Subcutaneous abdominal adipose tissue (tissue), 5 donors: ENCODE data around the gene PRAF2.

Experiments
- H3K27ac ChIP-seq: one replicate; pipeline ENCODE4 v1.7.0; 2013; ENCODE audit warnings: low read depth, mild to moderate bottlenecking, inconsistent platforms, low read length, moderate library complexity
- H3K27me3 ChIP-seq, 5 donors: one replicate each; pipeline ENCODE4 v1.7.0; 2013; ENCODE audit warnings: low read length in 5 of 5, inconsistent platforms in 1 of 5; ENCODE audit not compliant: control insufficient read depth in 5 of 5, insufficient read depth in 4 of 5
- H3K36me3 ChIP-seq, 5 donors: one replicate each; pipeline ENCODE4 v1.7.0; 2013; ENCODE audit warnings: low read length in 5 of 5; ENCODE audit not compliant: control insufficient read depth in 5 of 5, insufficient read depth in 5 of 5
- H3K4me1 ChIP-seq, 5 donors: one replicate each; pipeline ENCODE4 v1.7.0; 2013; ENCODE audit warnings: low read length in 5 of 5, mild to moderate bottlenecking in 3 of 5, moderate library complexity in 1 of 5; ENCODE audit not compliant: control insufficient read depth in 5 of 5, insufficient read depth in 5 of 5
- H3K4me3 ChIP-seq, 5 donors: one replicate each; pipeline ENCODE4 v1.7.0; 2013; ENCODE audit warnings: low read length in 5 of 5, low read depth in 1 of 5
- H3K9ac ChIP-seq, 5 donors: one replicate each; pipeline ENCODE4 v1.7.0; 2013; ENCODE audit warnings: low read length in 5 of 5, mild to moderate bottlenecking in 4 of 5, moderate library complexity in 3 of 5
- H3K9me3 ChIP-seq, 5 donors: one replicate each; pipeline ENCODE4 v1.7.0; 2013; ENCODE audit warnings: low read length in 5 of 5; ENCODE audit not compliant: control insufficient read depth in 5 of 5
- donor health status: healthy.
- donor health status: healthy.
- donor health status: healthy.
- donor health status: healthy.
- donor health status: healthy.

The PRAF2 gene, protein sequence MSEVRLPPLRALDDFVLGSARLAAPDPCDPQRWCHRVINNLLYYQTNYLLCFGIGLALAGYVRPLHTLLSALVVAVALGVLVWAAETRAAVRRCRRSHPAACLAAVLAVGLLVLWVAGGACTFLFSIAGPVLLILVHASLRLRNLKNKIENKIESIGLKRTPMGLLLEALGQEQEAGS

DNA sequence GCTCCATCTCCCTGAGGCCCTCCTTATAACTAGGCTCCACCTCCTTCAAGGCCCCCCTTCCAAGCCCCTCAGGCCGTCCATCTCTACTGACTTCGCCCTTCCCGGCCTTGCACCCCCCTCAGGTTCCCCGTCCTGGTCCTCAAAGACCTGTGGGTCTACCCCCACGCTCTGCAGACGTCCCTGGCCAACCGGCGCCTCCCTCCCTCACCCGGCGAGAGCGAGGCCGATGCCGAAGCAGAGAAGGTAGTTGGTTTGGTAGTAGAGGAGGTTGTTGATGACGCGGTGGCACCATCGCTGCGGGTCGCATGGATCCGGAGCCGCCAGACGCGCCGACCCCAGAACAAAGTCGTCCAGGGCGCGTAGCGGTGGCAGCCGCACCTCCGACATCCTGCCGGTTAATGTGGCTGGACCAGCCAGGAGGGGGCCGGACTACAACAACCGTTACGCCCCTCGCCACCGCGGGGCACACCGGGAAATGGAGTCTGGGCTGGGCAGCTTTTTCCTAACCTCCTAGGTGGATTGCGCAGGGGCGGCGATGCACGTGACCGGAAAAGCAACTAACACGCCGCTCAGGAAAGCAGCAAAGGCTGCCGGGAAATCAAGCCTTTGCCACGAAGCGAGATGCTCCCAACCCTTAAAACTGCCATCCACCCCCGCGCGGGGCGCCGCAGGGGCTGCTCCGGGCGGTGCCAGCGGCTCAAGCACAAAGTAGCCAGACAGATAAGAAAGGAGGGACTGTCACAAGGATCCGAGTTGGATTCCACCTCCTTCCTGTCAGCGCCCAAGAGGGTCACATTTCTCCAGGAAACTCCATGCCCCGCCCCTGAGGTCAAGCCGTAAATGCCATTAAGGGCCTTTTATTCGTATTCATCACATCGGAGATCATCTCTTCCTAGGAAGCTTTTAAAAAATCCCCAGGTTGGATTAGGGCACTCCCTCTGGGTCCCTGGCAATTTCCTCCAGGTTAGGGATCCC is at the start of gene PRAF2:
PRAF2 (minus strand) TSS at position 402 of the 975 bp plus-strand sequence; CDS start at position 387, 15 bp downstream.
- H3K27ac ChIP-seq: peak within 1 kb of the TSS; percentile 46
- peak within 1 kb of the TSS; percentile 54 to 67 (median 58) for H3K4me3 ChIP-seq
- peaks cover 2 to 33% (median 19%) of the 10 kb centered on the region in 5 donors for H3K4me1 ChIP-seq
- H3K27me3 ChIP-seq: peaks cover 0 to 3% (median 0%) of the 10 kb centered on the region in 5 donors
- H3K9me3 ChIP-seq: peaks cover 0 to 5% (median 0%) of the 10 kb centered on the region in 5 donors
- H3K36me3 ChIP-seq: peaks cover 0 to 30% (median 24%) of the 10 kb centered on the region in 5 donors
- H3K9ac ChIP-seq: peak within 1 kb of the TSS in 2 of 5 donors; percentile 62

- H3K9me3 ChIP-seq: peaks cover 0 to 4% (median 0%) of the 10 kb centered on the region in 5 donors
- H3K4me1 ChIP-seq: peaks cover 3 to 15% (median 11%) of the 10 kb centered on the region in 5 donors
- H3K27me3 ChIP-seq: peaks cover 0 to 7% (median 3%) of the 10 kb centered on the region in 5 donors
- peak overlapping the region; percentile 70 to 95 (median 79) for H3K4me3 ChIP-seq
- H3K9ac ChIP-seq: peak overlapping the region in 4 of 5 donors; percentile 83 to 92 (median 89)
- H3K36me3 ChIP-seq: peaks cover 0 to 27% (median 19%) of the 10 kb centered on the region in 5 donors
- peak overlapping the region; percentile 60 for H3K27ac ChIP-seq
These were observed 48.7 kb upstream of the PRAF2 start for GRCh38 chrX:49122499-49122898.

DNA sequence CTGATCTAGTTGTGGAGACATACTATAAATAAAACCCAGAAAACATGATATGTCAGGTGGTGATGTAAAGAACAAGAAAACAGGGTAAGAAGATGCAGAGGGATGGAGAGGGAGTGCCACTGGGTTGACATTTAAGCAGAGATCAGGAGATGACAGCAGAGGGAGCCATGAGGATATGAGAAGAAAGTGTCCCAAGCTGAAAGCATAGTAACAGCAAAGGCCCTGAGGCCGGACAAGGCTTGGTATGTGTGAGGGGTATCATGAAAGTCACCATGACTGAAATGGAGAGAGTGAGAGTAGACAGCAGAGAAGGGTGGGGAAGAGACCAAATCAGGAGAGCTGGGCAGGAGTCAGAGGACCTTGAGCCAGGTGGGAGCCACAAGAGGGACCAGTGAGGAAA is 46.3 kb upstream of the PRAF2 start:
- peaks cover 0 to 49% (median 41%) of the 10 kb centered on the region in 5 donors for H3K36me3 ChIP-seq

DNA sequence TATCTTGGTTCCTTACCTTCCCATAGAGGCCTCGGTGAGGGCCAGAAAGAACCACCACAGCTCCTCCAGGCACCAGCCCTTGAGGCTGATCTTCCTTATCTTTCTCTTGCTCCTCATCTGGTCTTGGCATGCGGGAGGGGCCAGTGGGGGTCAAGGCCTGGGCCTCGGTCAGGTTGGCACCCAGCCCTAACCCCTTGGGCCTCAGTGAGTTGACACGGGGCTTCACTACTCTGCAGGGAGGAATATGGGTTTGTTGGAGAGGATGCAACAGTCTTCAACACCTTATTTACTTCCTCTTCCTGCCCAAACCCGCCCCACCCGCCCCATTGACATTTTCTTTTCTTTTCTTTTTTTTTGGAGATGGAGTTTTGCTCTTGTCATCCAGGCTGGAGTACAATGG is 43.8 kb upstream of the PRAF2 start:
- Histone ChIP-seq H3K36me3 (peaks cover 3 to 63% (median 53%) of the 10 kb centered on the region in 5 donors), H3K4me1 (peaks cover 0 to 7% (median 5%) of the 10 kb centered on the region in 5 donors), H3K27me3 (peaks cover 0 to 8% (median 6%) of the 10 kb centered on the region in 5 donors)

More for the DNA sequence above, 46.3 kb upstream of the PRAF2 start:
- Histone ChIP-seq H3K9ac (no peak overlapping the region), H3K4me1 (peaks cover 3 to 15% (median 11%) of the 10 kb centered on the region in 5 donors), H3K27me3 (peaks cover 0 to 10% (median 3%) of the 10 kb centered on the region in 5 donors), H3K4me3 (no peak overlapping the region), H3K9me3 (peaks cover 0 to 4% (median 0%) of the 10 kb centered on the region in 5 donors), H3K27ac (no peak overlapping the region)

GRCh38 chrX:49116716-49117115 is 42.9 kb upstream of the PRAF2 start:
- Histone ChIP-seq H3K27ac (no peak overlapping the region), H3K4me1 (no peaks in the 10 kb centered on the region), H3K4me3 (no peak overlapping the region), H3K27me3 (peaks cover 0 to 9% (median 6%) of the 10 kb centered on the region in 5 donors), H3K36me3 (peaks cover 3 to 68% (median 54%) of the 10 kb centered on the region in 5 donors), H3K9me3 (peaks cover 0 to 3% (median 0%) of the 10 kb centered on the region in 5 donors), H3K9ac (no peak overlapping the region)

More for the DNA sequence above, 43.8 kb upstream of the PRAF2 start:
- Histone ChIP-seq H3K9me3 (peaks cover 0 to 3% (median 0%) of the 10 kb centered on the region in 5 donors), H3K27ac (no peak overlapping the region), H3K9ac (no peak overlapping the region), H3K4me3 (no peak overlapping the region)

GRCh38 chrX:49116076-49116475 is 42.3 kb upstream of the PRAF2 start:
- no peak overlapping the region for H3K4me3 ChIP-seq
- no peaks in the 10 kb centered on the region for H3K4me1 ChIP-seq
- no peak overlapping the region for H3K9ac ChIP-seq
- peaks cover 0 to 9% (median 6%) of the 10 kb centered on the region in 5 donors for H3K27me3 ChIP-seq
- H3K27ac ChIP-seq: no peak overlapping the region
- peaks cover 3 to 63% (median 51%) of the 10 kb centered on the region in 5 donors for H3K36me3 ChIP-seq
- H3K9me3 ChIP-seq: peaks cover 0 to 3% (median 0%) of the 10 kb centered on the region in 5 donors

- Histone ChIP-seq H3K27ac (no peak overlapping the region), H3K4me3 (no peak overlapping the region), H3K27me3 (peaks cover 0 to 7% (median 6%) of the 10 kb centered on the region in 5 donors), H3K9me3 (peaks cover 0 to 3% (median 0%) of the 10 kb centered on the region in 5 donors), H3K4me1 (no peaks in the 10 kb centered on the region), H3K9ac (no peak overlapping the region), H3K36me3 (peaks cover 3 to 46% (median 41%) of the 10 kb centered on the region in 5 donors)
These were observed 38.0 kb upstream of the PRAF2 start for GRCh38 chrX:49111791-49112190.

- Histone ChIP-seq H3K36me3 (peaks cover 3 to 32% (median 27%) of the 10 kb centered on the region in 5 donors), H3K27ac (no peak overlapping the region), H3K9ac (no peak overlapping the region), H3K4me1 (no peaks in the 10 kb centered on the region), H3K4me3 (no peak overlapping the region), H3K27me3 (peaks cover 0 to 7% (median 6%) of the 10 kb centered on the region in 5 donors), H3K9me3 (no peaks in the 10 kb centered on the region)
These were observed 36.6 kb upstream of the PRAF2 start for GRCh38 chrX:49110417-49110816.

GRCh38 chrX:49108641-49109040 is 34.8 kb upstream of the PRAF2 start:
- Histone ChIP-seq H3K27ac (no peak overlapping the region), H3K4me3 (no peak overlapping the region), H3K36me3 (peaks cover 3 to 27% (median 20%) of the 10 kb centered on the region in 5 donors), H3K9me3 (no peaks in the 10 kb centered on the region), H3K27me3 (peaks cover 0 to 7% (median 4%) of the 10 kb centered on the region in 5 donors), H3K9ac (no peak overlapping the region), H3K4me1 (no peaks in the 10 kb centered on the region)
